ENCODE measurements around the gene TRPV6.

The TRPV6 gene

GRCh38 chr7:142878315-142878714, 7.2 kb downstream of the TRPV6 start:
- no peak for TF ChIP-seq CTCF (IDR thresholded peaks at IDR 0.05; ENCODE audit: insufficient read depth, low read length, poor library complexity, severe bottlenecking)
- DNase-seq (ENCODE audit: extremely low read depth, insufficient read length), result no peak
- H3K27me3 ChIP-seq (replicated peaks; ENCODE audit: control insufficient read depth, insufficient read depth, low read length), result peaks cover 1% of the 10 kb centered on the region

GRCh38 chr7:142876991-142877910, 8.3 kb downstream of the TRPV6 start:
- no peak for TF ChIP-seq CTCF (IDR thresholded peaks at IDR 0.05; ENCODE audit: insufficient read depth, low read length, poor library complexity, severe bottlenecking)
- Histone ChIP-seq H3K36me3 (ENCODE audit: control insufficient read depth, insufficient read depth, low read length) (no peaks in the 10 kb centered on the region), H3K27me3 (replicated peaks; ENCODE audit: control insufficient read depth, insufficient read depth, low read length) (peaks cover 1% of the 10 kb centered on the region), H3K4me3 (replicated peaks; ENCODE audit: low read depth, low read length) (no peak overlapping the region)
- no peak for DNase-seq (ENCODE audit: extremely low read depth, insufficient read length)

More at GRCh38 chr7:142878315-142878714, 7.2 kb downstream of the TRPV6 start:
- Histone ChIP-seq H3K4me3 (replicated peaks; ENCODE audit: low read depth, low read length) (no peak overlapping the region), H3K36me3 (ENCODE audit: control insufficient read depth, insufficient read depth, low read length) (no peaks in the 10 kb centered on the region)

GRCh38 chr7:142876236-142876960, 9.1 kb downstream of the TRPV6 start:
- no peak for DNase-seq (ENCODE audit: extremely low read depth, insufficient read length)
- Histone ChIP-seq H3K27me3 (replicated peaks; ENCODE audit: control insufficient read depth, insufficient read depth, low read length) (peaks cover 1% of the 10 kb centered on the region), H3K36me3 (ENCODE audit: control insufficient read depth, insufficient read depth, low read length) (no peaks in the 10 kb centered on the region), H3K4me3 (replicated peaks; ENCODE audit: low read depth, low read length) (no peak overlapping the region)
- no peak for TF ChIP-seq CTCF (IDR thresholded peaks at IDR 0.05; ENCODE audit: insufficient read depth, low read length, poor library complexity, severe bottlenecking)

GRCh38 chr7:142875456-142875855, 10.1 kb downstream of the TRPV6 start:
- DNase-seq (ENCODE audit: extremely low read depth, insufficient read length), result no peak
- no peak for TF ChIP-seq CTCF (IDR thresholded peaks at IDR 0.05; ENCODE audit: insufficient read depth, low read length, poor library complexity, severe bottlenecking)
- H3K36me3 ChIP-seq (ENCODE audit: control insufficient read depth, insufficient read depth, low read length), result no peaks in the 10 kb centered on the region
- H3K4me3 ChIP-seq (replicated peaks; ENCODE audit: low read depth, low read length), result no peak overlapping the region
- H3K27me3 ChIP-seq (replicated peaks; ENCODE audit: control insufficient read depth, insufficient read depth, low read length), result peaks cover 1% of the 10 kb centered on the region

GRCh38 chr7:142874837-142875236, 10.7 kb downstream of the TRPV6 start:
- H3K36me3 ChIP-seq (ENCODE audit: control insufficient read depth, insufficient read depth, low read length), result no peaks in the 10 kb centered on the region
- no peak for TF ChIP-seq CTCF (IDR thresholded peaks at IDR 0.05; ENCODE audit: insufficient read depth, low read length, poor library complexity, severe bottlenecking)
- DNase-seq (ENCODE audit: extremely low read depth, insufficient read length), result no peak
- H3K27me3 ChIP-seq (replicated peaks; ENCODE audit: control insufficient read depth, insufficient read depth, low read length), result peaks cover 1% of the 10 kb centered on the region
- no peak overlapping the region for H3K4me3 ChIP-seq (replicated peaks; ENCODE audit: low read depth, low read length)

All from GM06990 (cell line).